ENCODE results near the gene AFMID. TPM values are rescaled to one million over a fixed set of nuclear protein-coding genes. Genes with fewer than 3 reads are reported as not detected.
"Not testable (repeated sequence)": the region's sequence is repeated elsewhere in the genome, so short reads cannot be mapped to it uniquely, and the experiment has no call there.

The AFMID gene
- 49.4 and 55.0 TPM in 2 replicates for polyA plus RNA-seq (2014; cell fraction: cytosol; rRNA removed)
- polyA plus RNA-seq (2014; cell fraction: nucleus; rRNA removed), result 43.4 and 56.3 TPM in 2 replicates

GRCh38 chr17:78186692-78187595 is at the start of gene AFMID, which contains the start of gene TK1:
Gene AFMID, plus strand, starts transcription at chr17:78187362. Its CDS starts 9 bp downstream, at chr17:78187371.
Gene TK1, minus strand, starts transcription at chr17:78187052. Its CDS starts 58 bp downstream, at chr17:78186994.
- DNase-seq (ENCODE audit: low spot score), result peak; percentile 98

- no peak for DNase-seq (ENCODE audit: low spot score)
These were observed 49.6 kb upstream of the AFMID start for GRCh38 chr17:78137392-78138203.

GRCh38 chr17:78138204-78139060 is 48.7 kb upstream of the AFMID start:
- no peak for DNase-seq (ENCODE audit: low spot score)

GRCh38 chr17:78139861-78140168 is 47.3 kb upstream of the AFMID start:
- DNase-seq (ENCODE audit: low spot score), result not testable (repeated sequence)

GRCh38 chr17:78140169-78141051 is 46.8 kb upstream of the AFMID start:
- DNase-seq (ENCODE audit: low spot score), result peak; percentile 83

- no peak for DNase-seq (ENCODE audit: low spot score)
These were observed 45.6 kb upstream of the AFMID start for GRCh38 chr17:78141437-78142118.

GRCh38 chr17:78142119-78142861 is 44.9 kb upstream of the AFMID start:
- DNase-seq (ENCODE audit: low spot score), result no peak

- no peak for DNase-seq (ENCODE audit: low spot score)
These were observed 43.7 kb upstream of the AFMID start for GRCh38 chr17:78143214-78144146.

GRCh38 chr17:78144147-78144719 is 42.9 kb upstream of the AFMID start:
- no peak for DNase-seq (ENCODE audit: low spot score)

GRCh38 chr17:78144736-78145641 is 42.2 kb upstream of the AFMID start:
- DNase-seq (ENCODE audit: low spot score), result no peak

- no peak for DNase-seq (ENCODE audit: low spot score)
These were observed 40.7 kb upstream of the AFMID start for GRCh38 chr17:78146471-78146869.

GRCh38 chr17:78146881-78147280 is 40.3 kb upstream of the AFMID start:
- no peak for DNase-seq (ENCODE audit: low spot score)

GRCh38 chr17:78147315-78147998 is 39.7 kb upstream of the AFMID start:
- no peak for DNase-seq (ENCODE audit: low spot score)

- DNase-seq (ENCODE audit: low spot score), result no peak
These were observed 38.7 kb upstream of the AFMID start for GRCh38 chr17:78148286-78149016.

GRCh38 chr17:78151514-78152008 is 35.6 kb upstream of the AFMID start:
- no peak for DNase-seq (ENCODE audit: low spot score)
